K562 (cell line): ENCODE measurements around the gene FEN1. TPM values are rescaled to one million over a fixed set of nuclear protein-coding genes. Genes with fewer than 3 reads are reported as not detected.

Experiments used
- ARID3B ChIP-seq: fragments of 250-450 bp; sonication (Bioruptor Pico); IDR thresholded peaks from 2 replicates; pipeline ENCODE4 v1.4.0; 2020; ENCODE audit warnings: borderline replicate concordance
- CBX3 ChIP-seq, 2 experiments: IDR thresholded peaks; 1 replicate in 1 of 2; 2 replicates in 1 of 2; pipeline ENCODE4 v1.6.1; 2012; ENCODE audit warnings: inconsistent platforms in 2 of 2, low read length in 2 of 2, borderline replicate concordance in 1 of 2, control low read depth in 1 of 2
- CCNT2 ChIP-seq: IDR thresholded peaks from 2 replicates; pipeline ENCODE4 v1.6.1; 2011; ENCODE audit warnings: borderline replicate concordance, low read depth, mild to moderate bottlenecking, moderate library complexity, mixed read lengths, low read length; ENCODE audit not compliant: insufficient read length; ENCODE audit errors: extremely low read depth
- CREM ChIP-seq: IDR thresholded peaks from 2 replicates; pipeline ENCODE4 v1.6.1; 2014; ENCODE audit warnings: antibody characterized with exemption, low read depth
- ELF1 ChIP-seq: fragments of 200-800 bp; sonication (Bioruptor generic); IDR thresholded peaks from 2 replicates; pipeline ENCODE4 v1.6.1; 2016; ENCODE audit warnings: missing genetic modification characterization, missing compliant biosample characterization
- HMGN3 ChIP-seq: IDR thresholded peaks from 2 replicates; pipeline ENCODE4 v1.6.1; 2011; ENCODE audit warnings: borderline replicate concordance, low read depth, mild to moderate bottlenecking, mixed read lengths, low read length; ENCODE audit not compliant: insufficient read length; ENCODE audit errors: extremely low read depth
- HMGXB4 ChIP-seq: sonication (generic); formaldehyde crosslinking; IDR thresholded peaks from 2 replicates; pipeline ENCODE4 v1.8.1; 2023; ENCODE audit warnings: mild to moderate bottlenecking, missing genetic modification reagents
- ILF3 ChIP-seq: fragments of 450-650 bp; IDR thresholded peaks from 2 replicates; pipeline ENCODE4 v1.6.1; 2018; ENCODE audit warnings: antibody characterized with exemption, mild to moderate bottlenecking, moderate library complexity, borderline replicate concordance
- NR4A1 ChIP-seq, 2 experiments: fragments of 250-450 bp in 1 of 2; fragments of 450-650 bp in 1 of 2; sonication (Bioruptor Pico) in 1 of 2; IDR thresholded peaks; 2 replicates each; pipeline versions ENCODE4 v1.4.0 to v1.6.1; 2016 to 2020; ENCODE audit warnings: mild to moderate bottlenecking in 2 of 2, missing compliant biosample characterization in 1 of 2, missing genetic modification characterization in 1 of 2, moderate library complexity in 1 of 2
- POLR2AphosphoS5 ChIP-seq: IDR thresholded peaks from 2 replicates; pipeline ENCODE4 v1.6.1; 2011; ENCODE audit warnings: mild to moderate bottlenecking, low read depth, low read length, moderate library complexity; ENCODE audit not compliant: control insufficient read depth, insufficient read depth
- RBM22 ChIP-seq: fragments of 200-400 bp; formaldehyde crosslinking; IDR thresholded peaks from 2 replicates; pipeline ENCODE4 v1.6.1; 2018; ENCODE audit warnings: low read length, low read depth; ENCODE audit not compliant: poor library complexity, severe bottlenecking
- SAP30 ChIP-seq: fragments of 200-600 bp; sonication (generic); IDR thresholded peaks from 2 replicates; pipeline ENCODE4 v1.6.1; 2012; ENCODE audit warnings: borderline replicate concordance, low read depth, mild to moderate bottlenecking, moderate library complexity, low read length, control low read depth, inconsistent platforms; ENCODE audit not compliant: insufficient read depth, poor library complexity, severe bottlenecking
- TAF7 ChIP-seq: fragments of 450-650 bp; IDR thresholded peaks from 2 replicates; pipeline ENCODE4 v1.6.1; 2016; ENCODE audit warnings: missing genetic modification characterization, missing compliant biosample characterization
- TAL1 ChIP-seq: fragments of 450-650 bp; IDR thresholded peaks from 2 replicates; pipeline ENCODE4 v1.6.1; 2016; ENCODE audit warnings: mild to moderate bottlenecking
- ZNF274 ChIP-seq: IDR thresholded peaks from 2 replicates; pipeline ENCODE4 v1.6.1; 2011; ENCODE audit warnings: low read depth, mild to moderate bottlenecking, low read length, moderate library complexity, borderline replicate concordance
- ZNF316 ChIP-seq: fragments of 450-650 bp; IDR thresholded peaks from 2 replicates; pipeline ENCODE4 v1.6.1; 2016
- ZNF668 ChIP-seq: fragments of 250-450 bp; sonication (Bioruptor Pico); IDR thresholded peaks from 2 replicates; pipeline ENCODE4 v1.8.0; 2022; ENCODE audit warnings: mild to moderate bottlenecking, inconsistent platforms
- polyA plus RNA-seq, 8 experiments: library from polyadenylated mRNA; depleted of rRNA in 4 of 8; stranded (reverse) in 5 of 8; unstranded in 3 of 8; fragments of >200 nt; fragmentation: Nextera tagmentation in 2 of 8; fragmentation: Illumina TruSeq in 1 of 8; extraction: Ambion mirVana in 2 of 8; extraction: Trizol in 1 of 8; gene quantifications; 2 replicates each; pipeline versions ENCODE4 v1.2.1 to v1.2.3, GENCODE V29; 2011 to 2014; ENCODE audit warnings: inconsistent platforms in 1 of 8, missing spikeins in 1 of 8
- total RNA-seq, 7 experiments: library from RNA; depleted of rRNA in 6 of 7; stranded (reverse); fragments of >200 nt in 6 of 7; fragmentation: Illumina TruSeq in 2 of 7; extraction: Trizol in 2 of 7; gene quantifications; 2 replicates each; pipeline versions ENCODE4 v1.2.1 to v1.2.3, GENCODE V29; 2011 to 2021; ENCODE audit warnings: low replicate concordance in 1 of 7
- TF ChIP-seq, protein P1 (sequence below): sonication (generic); formaldehyde crosslinking; IDR thresholded peaks from 2 replicates; pipeline ENCODE4 v1.5.0; 2020; ENCODE audit warnings: missing genetic modification reagents
- TF ChIP-seq, protein P2 (sequence below): fragments of 250-450 bp; sonication (Bioruptor Pico); IDR thresholded peaks from 2 replicates; pipeline ENCODE4 v1.8.0; 2022; ENCODE audit warnings: inconsistent platforms, mild to moderate bottlenecking, moderate library complexity, borderline replicate concordance

FEN1 gene
- total and polyA plus RNA-seq, 9 of the 15 experiments (the other 6 are each of a cell fraction or from before 2014, with no cell fraction given): 58.1 to 156 (median 137) TPM

- peak; percentile 88 for TF ChIP-seq HMGXB4
- no peak for TF ChIP-seq ARID3B (CRISPR knock-in tag)
- peak; percentile 36 for TF ChIP-seq HMGN3
- no peak for TF ChIP-seq ZNF274
- peak; percentile 16; the same call in 1 of the 2 replicates for TF ChIP-seq POLR2AphosphoS5
- peak; percentile 17; the same call in 1 of the 2 replicates for TF ChIP-seq CREM
- peak; percentile 10; the same call in 1 of the 2 replicates for TF ChIP-seq ELF1 (tag)
- peak; percentile 13; the same call in 1 of the 2 replicates for TF ChIP-seq ZNF668 (CRISPR knock-in tag)
- TF ChIP-seq, protein P1, sequence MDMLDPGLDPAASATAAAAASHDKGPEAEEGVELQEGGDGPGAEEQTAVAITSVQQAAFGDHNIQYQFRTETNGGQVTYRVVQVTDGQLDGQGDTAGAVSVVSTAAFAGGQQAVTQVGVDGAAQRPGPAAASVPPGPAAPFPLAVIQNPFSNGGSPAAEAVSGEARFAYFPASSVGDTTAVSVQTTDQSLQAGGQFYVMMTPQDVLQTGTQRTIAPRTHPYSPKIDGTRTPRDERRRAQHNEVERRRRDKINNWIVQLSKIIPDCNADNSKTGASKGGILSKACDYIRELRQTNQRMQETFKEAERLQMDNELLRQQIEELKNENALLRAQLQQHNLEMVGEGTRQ: no peak
- no peak for TF ChIP-seq TAF7 (tag)
- TF ChIP-seq, protein P2, sequence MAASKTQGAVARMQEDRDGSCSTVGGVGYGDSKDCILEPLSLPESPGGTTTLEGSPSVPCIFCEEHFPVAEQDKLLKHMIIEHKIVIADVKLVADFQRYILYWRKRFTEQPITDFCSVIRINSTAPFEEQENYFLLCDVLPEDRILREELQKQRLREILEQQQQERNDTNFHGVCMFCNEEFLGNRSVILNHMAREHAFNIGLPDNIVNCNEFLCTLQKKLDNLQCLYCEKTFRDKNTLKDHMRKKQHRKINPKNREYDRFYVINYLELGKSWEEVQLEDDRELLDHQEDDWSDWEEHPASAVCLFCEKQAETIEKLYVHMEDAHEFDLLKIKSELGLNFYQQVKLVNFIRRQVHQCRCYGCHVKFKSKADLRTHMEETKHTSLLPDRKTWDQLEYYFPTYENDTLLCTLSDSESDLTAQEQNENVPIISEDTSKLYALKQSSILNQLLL (CRISPR knock-in tag): no peak
- TF ChIP-seq TAL1: 0 out of 2 replicates have a peak, but pooled peaks have one; percentile 3
- TF ChIP-seq RBM22: peak; percentile 19
- 0 out of 3 replicates have a peak, but pooled peaks of 1 of the 2 experiments have one; percentile 7 for TF ChIP-seq CBX3 (IDR thresholded peaks at IDR 0.05; ENCODE audit: borderline replicate concordance in 1 of 2, low read length in 2 of 2)
- peak; percentile 54 for TF ChIP-seq SAP30
- peak; percentile 32 for TF ChIP-seq CCNT2
- no peak for TF ChIP-seq NR4A1 (CRISPR knock-in tag; IDR thresholded peaks at IDR 0.05)
- 0 out of 2 replicates have a peak, but pooled peaks have one; percentile 2 for TF ChIP-seq NR4A1 (tag; IDR thresholded peaks at IDR 0.05)
- no peak for TF ChIP-seq ILF3
- TF ChIP-seq ZNF316: no peak
These were observed 23.4 kb downstream of the FEN1 start (continued) for GRCh38 chr11:61815790-61816735.
